HG03139 (cell line): Measurements from ENCODE around the gene GRID1.

Source experiments
- ATAC-seq: cut with Tn5 transposase; IDR thresholded peaks from one replicate; pipeline ENCODE4 v1.9.1; 2021; ENCODE audit not compliant: unreplicated experiment

GRID1 gene

GRCh38 chr10:85598646-85599045, 767.9 kb downstream of the GRID1 start:
- ATAC-seq = no peak

GRCh38 chr10:85597006-85597405, 769.6 kb downstream of the GRID1 start:
- no peak for ATAC-seq

GRCh38 chr10:85596389-85596788, 770.2 kb downstream of the GRID1 start:
- no peak for ATAC-seq

- ATAC-seq = no peak
Measured at GRCh38 chr10:85594239-85594638, 772.4 kb downstream of the GRID1 start.

GRCh38 chr10:85593226-85593772, 773.3 kb downstream of the GRID1 start:
- no peak for ATAC-seq

GRCh38 chr10:85581371-85581770, 785.2 kb downstream of the GRID1 start:
- ATAC-seq = no peak

- no peak for ATAC-seq
Measured at GRCh38 chr10:85580585-85580984, 786.0 kb downstream of the GRID1 start.

GRCh38 chr10:85578860-85579259, 787.7 kb downstream of the GRID1 start:
- no peak for ATAC-seq

- ATAC-seq = no peak
Measured at GRCh38 chr10:85575441-85575840, 791.2 kb downstream of the GRID1 start.

GRCh38 chr10:85570871-85571270, 795.7 kb downstream of the GRID1 start:
- no peak for ATAC-seq

GRCh38 chr10:85565381-85565780, 801.2 kb downstream of the GRID1 start:
- ATAC-seq = no peak

GRCh38 chr10:85558533-85558932, 808.1 kb downstream of the GRID1 start:
- no peak for ATAC-seq

- no peak for ATAC-seq
Measured at GRCh38 chr10:85557706-85558105, 808.9 kb downstream of the GRID1 start.

GRCh38 chr10:85557077-85557476, 809.5 kb downstream of the GRID1 start:
- no peak for ATAC-seq
